Measurements from ENCODE around the gene SERPIND1. TPM values are rescaled to one million over a fixed set of nuclear protein-coding genes. Genes with fewer than 3 reads are reported as not detected.

The SERPIND1 gene
- polyA plus RNA-seq, 1 donor from 2014 or later, result not detected

Other genes starting within 250 kb of the SERPIND1 start
- 42.2 and 48.0 TPM in 2 replicates for gene PI4KA, start 84.7 kb downstream of the SERPIND1 start, polyA plus RNA-seq
- 6.7 and 7.0 TPM in 2 replicates for gene SNAP29, start 84.9 kb downstream of the SERPIND1 start, polyA plus RNA-seq
- 46.8 and 50.2 TPM in 2 replicates for gene CRKL, start 143.3 kb downstream of the SERPIND1 start, polyA plus RNA-seq
- 1.1 TPM in 1 of 2 replicates, not detected in the other for gene AIFM3, start 193.1 kb downstream of the SERPIND1 start, polyA plus RNA-seq
- gene LZTR1, start 208.2 kb downstream of the SERPIND1 start, polyA plus RNA-seq, result 114 and 122 TPM in 2 replicates
- 28.7 and 47.4 TPM in 2 replicates for gene THAP7, start 228.0 kb downstream of the SERPIND1 start, polyA plus RNA-seq
- gene P2RX6, start 241.1 kb downstream of the SERPIND1 start, polyA plus RNA-seq, result 0.17 and 0.48 TPM in 2 replicates